Endothelial cell of umbilical vein (primary cell): ENCODE results near the gene CPPED1. TPM values are rescaled to one million over a fixed set of nuclear protein-coding genes. Genes with fewer than 3 reads are reported as not detected.

Experiments used
- BruUV-seq: library from RNA; stranded (reverse); fragments of 400-500 nt; replicated peaks from 2 replicates; lab custom pipeline; 2021; lab: Mats Ljungman, UMichigan
- CTCF ChIA-PET: fragments of 300-600, 350-600 bp; sonication (Branson Sonifier 250); formaldehyde crosslinking; loops from one replicate; lab custom pipeline; 2021; ENCODE audit warnings: antibody characterized with exemption, inconsistent platforms; lab: Charles Lee
- POLR2A ChIA-PET: fragments of 300-600, 350-600 bp; sonication (Branson Sonifier 250); formaldehyde crosslinking; loops from one replicate; lab custom pipeline; 2021; ENCODE audit warnings: antibody characterized with exemption, inconsistent platforms; lab: Charles Lee
- DNase-seq: peaks from one replicate; pipeline ENCODE4 v3.0.0-alpha.2; 2011; ENCODE audit warnings: low read depth, low spot score
- FAIRE-seq: peaks from 2 replicates; lab custom pipeline; 2011; peaks lifted over from hg19 to GRCh38; lab: Jason Lieb, UNC
- H2AFZ ChIP-seq: 2 replicates; pipeline ENCODE4 v1.6.0; 2012; ENCODE audit warnings: low read depth, low read length, control low read depth, inconsistent platforms
- H3K27ac ChIP-seq: 2 replicates; pipeline ENCODE4 v1.5.1; 2011; ENCODE audit warnings: low read depth, mild to moderate bottlenecking, control low read depth, low read length, moderate library complexity; ENCODE audit not compliant: insufficient read depth
- H3K27me3 ChIP-seq, 2 experiments: 2 replicates each; pipeline versions ENCODE4 v1.6.0 to v1.6.1; 2011; ENCODE audit warnings: low read length in 2 of 2, mixed read lengths in 1 of 2; ENCODE audit not compliant: control insufficient read depth in 2 of 2, insufficient read depth in 2 of 2
- H3K36me3 ChIP-seq, 2 experiments: 2 replicates in 1 of 2; 3 replicates in 1 of 2; pipeline ENCODE4 v1.5.1; 2011; ENCODE audit warnings: low read length in 2 of 2, mild to moderate bottlenecking in 1 of 2, moderate library complexity in 1 of 2; ENCODE audit not compliant: control insufficient read depth in 2 of 2, insufficient read depth in 2 of 2; ENCODE audit errors: extremely low read depth in 1 of 2
- H3K4me1 ChIP-seq: 3 replicates; pipeline ENCODE4 v1.5.1; 2011; ENCODE audit warnings: mild to moderate bottlenecking, low read length; ENCODE audit not compliant: control insufficient read depth, insufficient read depth; ENCODE audit errors: extremely low read depth
- H3K4me2 ChIP-seq: 2 replicates; pipeline ENCODE4 v1.6.1; 2011; ENCODE audit warnings: low read length, control low read depth, mixed read lengths; ENCODE audit not compliant: insufficient read depth
- H3K4me3 ChIP-seq, 3 experiments: fragments of 200-600 bp in 1 of 3; sonication (generic), shearing (Covaris generic) in 1 of 3; replicated peaks in 1 of 3; 2 replicates each; pipeline ENCODE4 v1.5.1; 2011 to 2016; ENCODE audit warnings: control low read depth in 3 of 3, low read length in 3 of 3, mild to moderate bottlenecking in 2 of 3, inconsistent platforms in 1 of 3, low read depth in 1 of 3, moderate library complexity in 1 of 3; ENCODE audit not compliant: insufficient read depth in 1 of 3
- H3K79me2 ChIP-seq: 2 replicates; pipeline ENCODE4 v1.6.0; 2012; ENCODE audit warnings: low read length, inconsistent platforms; ENCODE audit not compliant: control insufficient read depth, insufficient read depth
- H3K9ac ChIP-seq: replicated peaks from 2 replicates; pipeline ENCODE3; 2011; ENCODE audit warnings: low read length, control low read depth; ENCODE audit not compliant: insufficient read depth; ENCODE audit errors: extremely low read depth
- H3K9me1 ChIP-seq: replicated peaks from 3 replicates; pipeline ENCODE4 v1.6.0; 2011; ENCODE audit warnings: mild to moderate bottlenecking, low read length; ENCODE audit not compliant: control insufficient read depth, insufficient read depth; ENCODE audit errors: extremely low read depth
- H3K9me3 ChIP-seq: replicated peaks from 2 replicates; pipeline ENCODE4 v1.5.1; 2012; ENCODE audit warnings: low read length, inconsistent platforms; ENCODE audit not compliant: control insufficient read depth, insufficient read depth
- H4K20me1 ChIP-seq: replicated peaks from 2 replicates; pipeline ENCODE3; 2011; ENCODE audit warnings: mild to moderate bottlenecking, low read length; ENCODE audit not compliant: control insufficient read depth, insufficient read depth; ENCODE audit errors: extremely low read depth
- CTCF ChIP-seq, 2 donors: IDR thresholded peaks; 1 replicate in 1 of 2; 2 replicates in 1 of 2; pipeline ENCODE4 v1.5.1; 2011; ENCODE audit warnings: low read length in 2 of 2, mild to moderate bottlenecking in 2 of 2, moderate library complexity in 2 of 2, control low read depth in 1 of 2, inconsistent platforms in 1 of 2, low read depth in 1 of 2; ENCODE audit not compliant: insufficient read depth in 1 of 2; ENCODE audit errors: extremely low read depth in 1 of 2
- EZH2 ChIP-seq: IDR thresholded peaks from 2 replicates; pipeline ENCODE4 v1.6.1; 2012; ENCODE audit warnings: borderline replicate concordance, low read depth, mild to moderate bottlenecking, moderate library complexity, low read length, inconsistent platforms; ENCODE audit not compliant: severe bottlenecking
- FOS ChIP-seq: IDR thresholded peaks from 2 replicates; pipeline ENCODE4 v1.6.1; 2011; ENCODE audit warnings: mild to moderate bottlenecking, low read length, moderate library complexity, borderline replicate concordance; ENCODE audit not compliant: insufficient read depth
- GATA2 ChIP-seq: IDR thresholded peaks from 2 replicates; pipeline ENCODE4 v1.7.0; 2011; ENCODE audit warnings: low read depth, mild to moderate bottlenecking, moderate library complexity, mixed read lengths, low read length; ENCODE audit not compliant: insufficient read length, insufficient read depth
- JUN ChIP-seq: IDR thresholded peaks from 2 replicates; pipeline ENCODE4 v1.6.1; 2011; ENCODE audit warnings: borderline replicate concordance, low read depth; ENCODE audit not compliant: insufficient read length, insufficient read depth
- MYC ChIP-seq: IDR thresholded peaks from one replicate; pipeline ENCODE4 v1.6.1; 2011; ENCODE audit warnings: mild to moderate bottlenecking, low read depth, low read length
- POLR2A ChIP-seq: IDR thresholded peaks from 2 replicates; pipeline ENCODE4 v1.6.1; 2012; ENCODE audit warnings: low read depth, mild to moderate bottlenecking, control low read depth, low read length
- POLR2AphosphoS5 ChIP-seq: IDR thresholded peaks from 2 replicates; pipeline ENCODE4 v1.6.1; 2012; ENCODE audit warnings: low read depth, mild to moderate bottlenecking, control low read depth, low read length, moderate library complexity; ENCODE audit not compliant: insufficient read depth
- dilution Hi-C: fragments of 300-500 bp; cut with MboI; formaldehyde crosslinking; loops from one replicate; pipeline ENCODE4 v1.15.0; 2019; ENCODE audit warnings: low sequenced_read_pairs; ENCODE audit not compliant: extremely low pct_ligation_motif_present
- intact Hi-C: fragments of 100-400 bp; cut with micrococcal nuclease; formaldehyde crosslinking; loops from one replicate; pipeline ENCODE4 v1.10.0; 2022
- polyA plus RNA-seq, 4 experiments: library from polyadenylated mRNA; depleted of rRNA in 3 of 4; stranded (reverse) in 3 of 4; unstranded in 1 of 4; fragments of >200 nt; gene quantifications; 2 replicates each; pipeline versions ENCODE4 v1.2.1 to v1.2.3, GENCODE V29; 2011 to 2012; ENCODE audit warnings: missing spikeins in 1 of 4
- total RNA-seq: library from RNA; stranded (reverse); gene quantifications from 2 replicates; pipeline ENCODE4 v1.2.3, GENCODE V29; 2021
- TF ChIP-seq, protein P1 (sequence below): IDR thresholded peaks from 2 replicates; pipeline ENCODE4 v1.6.1; 2011; ENCODE audit not compliant: insufficient read depth, insufficient read length

The CPPED1 gene
- total and polyA plus RNA-seq, 2 donors (not counting 3 experiments of a cell fraction or from before 2014, with no cell fraction given): 27.9 to 59.3 TPM

DNA sequence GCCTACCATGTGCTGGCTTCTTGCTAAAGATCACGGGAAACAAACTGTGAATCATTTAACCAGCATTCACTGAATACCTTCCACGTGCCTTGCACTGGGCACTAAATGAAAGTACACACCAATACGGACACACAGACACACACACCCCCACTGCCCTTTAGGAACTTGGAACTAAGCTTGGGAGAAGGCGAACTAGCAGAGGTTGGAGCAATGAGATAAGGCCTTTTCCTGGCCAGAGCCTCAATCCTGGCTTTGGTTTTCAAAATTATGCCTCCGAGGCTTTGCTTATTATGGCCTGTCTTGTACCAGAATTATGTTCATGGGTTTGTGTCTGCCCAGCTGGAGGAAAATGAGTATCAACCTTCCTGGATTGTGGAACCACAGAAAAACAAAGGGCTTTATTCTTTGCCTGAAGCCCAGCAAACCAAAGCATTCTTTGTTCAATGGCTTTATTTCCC, 32.3 kb downstream of the CPPED1 start:
- Histone ChIP-seq H3K4me2 (peak overlapping the region; percentile 1), H3K79me2 (no peaks in the 10 kb centered on the region), H3K4me3 (no peak overlapping the region), H2AFZ (no peak overlapping the region), H3K4me1 (peaks cover 6% of the 10 kb centered on the region), H3K9me1 (no peaks in the 10 kb centered on the region), H3K27ac (no peak overlapping the region), H3K9me3 (no peaks in the 10 kb centered on the region), H3K9ac (no peak overlapping the region), H4K20me1 (no peaks in the 10 kb centered on the region), H3K36me3 (peaks cover 0 to 2% of the 10 kb centered on the region in 2 experiments), H3K27me3 (no peaks in the 10 kb centered on the region)
- FAIRE-seq (peak; percentile 81), DNase-seq (peak; percentile 68)
- dilution Hi-C loops (no loop called here), intact Hi-C loops (loop anchor here (2.0 kb wide), 1 partner anchor 29 kb away; no protein-coding TSS in a partner anchor)
- ChIA-PET CTCF (no interaction called here), POLR2A (no interaction called here)
- no TSS peak for BruUV-seq
- TF ChIP-seq, protein P1, sequence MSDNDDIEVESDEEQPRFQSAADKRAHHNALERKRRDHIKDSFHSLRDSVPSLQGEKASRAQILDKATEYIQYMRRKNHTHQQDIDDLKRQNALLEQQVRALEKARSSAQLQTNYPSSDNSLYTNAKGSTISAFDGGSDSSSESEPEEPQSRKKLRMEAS: no peak
- TF ChIP-seq POLR2AphosphoS5 (no peak), POLR2A (no peak), JUN (no peak), GATA2 (no peak), FOS (no peak), MYC (no peak), EZH2 (no peak), CTCF (IDR thresholded peaks at IDR 0.05; ENCODE audit: extremely low read depth in 1 of 2, insufficient read depth in 1 of 2, low read depth in 1 of 2, low read length in 2 of 2) (no peak)
